Brain microvascular endothelial cell (primary cell): ENCODE results near the gene MYO1B.

ENCODE experiments used
- DNase-seq: peaks from one replicate; pipeline ENCODE4 v3.0.0-alpha.2; 2020
- H3K27ac ChIP-seq: fragments of 250-450 bp; sonication (Bioruptor Pico); 2 replicates; pipeline ENCODE4 v1.5.1; 2020; ENCODE audit warnings: mild to moderate bottlenecking, moderate library complexity
- H3K27me3 ChIP-seq: fragments of 250-450 bp; sonication (Bioruptor Pico); replicated peaks from 2 replicates; pipeline ENCODE4 v1.5.1; 2020; ENCODE audit warnings: mild to moderate bottlenecking
- H3K36me3 ChIP-seq: fragments of 250-450 bp; sonication (Bioruptor Pico); replicated peaks from 2 replicates; pipeline ENCODE4 v1.5.1; 2020; ENCODE audit warnings: mild to moderate bottlenecking
- H3K4me3 ChIP-seq: 2 replicates; pipeline ENCODE4 v1.5.1; 2011; ENCODE audit warnings: low read depth, mild to moderate bottlenecking, control low read depth, low read length, moderate library complexity
- CTCF ChIP-seq: IDR thresholded peaks from 2 replicates; pipeline ENCODE4 v1.5.1; 2011; ENCODE audit warnings: low read depth, mild to moderate bottlenecking, moderate library complexity, low read length, control low read depth, inconsistent platforms; ENCODE audit errors: missing control alignments
- in situ Hi-C: cut with HindIII; loops from 2 replicates; pipeline ENCODE4 v1.10.0; 2017; ENCODE audit warnings: low sequenced_read_pairs, low pct_ligation_motif_present

MYO1B gene

GRCh38 chr2:191421950-191422349 is 176.7 kb downstream of the MYO1B start:
- no peaks in the 10 kb centered on the region for H3K27me3 ChIP-seq
- H3K4me3 ChIP-seq, result no peak overlapping the region
- TF ChIP-seq CTCF, result no peak
- in situ Hi-C loops, result no loop called here
- H3K27ac ChIP-seq, result no peak overlapping the region
- DNase-seq, result no peak
- peaks cover 7% of the 10 kb centered on the region for H3K36me3 ChIP-seq

GRCh38 chr2:191427031-191427430 is 181.8 kb downstream of the MYO1B start:
- Histone ChIP-seq H3K27ac (no peak overlapping the region), H3K36me3 (peaks cover 5% of the 10 kb centered on the region), H3K4me3 (no peak overlapping the region), H3K27me3 (no peaks in the 10 kb centered on the region)
- DNase-seq, result no peak
- in situ Hi-C loops, result no loop called here
- TF ChIP-seq CTCF, result no peak

- no peak for DNase-seq
- in situ Hi-C loops, result no loop called here
- TF ChIP-seq CTCF, result no peak
Observed at GRCh38 chr2:191428141-191428540, 182.9 kb downstream of the MYO1B start.

GRCh38 chr2:191430476-191430875 is 185.3 kb downstream of the MYO1B start:
- in situ Hi-C loops, result no loop called here
- no peak overlapping the region for H3K27ac ChIP-seq
- no peak overlapping the region for H3K4me3 ChIP-seq
- DNase-seq, result no peak
- no peaks in the 10 kb centered on the region for H3K27me3 ChIP-seq
- peaks cover 3% of the 10 kb centered on the region for H3K36me3 ChIP-seq
- TF ChIP-seq CTCF, result no peak

More at GRCh38 chr2:191428141-191428540, 182.9 kb downstream of the MYO1B start:
- Histone ChIP-seq H3K4me3 (no peak overlapping the region), H3K27me3 (no peaks in the 10 kb centered on the region), H3K36me3 (peaks cover 5% of the 10 kb centered on the region), H3K27ac (no peak overlapping the region)

- Histone ChIP-seq H3K36me3 (no peaks in the 10 kb centered on the region), H3K27ac (no peak overlapping the region), H3K27me3 (no peaks in the 10 kb centered on the region), H3K4me3 (no peak overlapping the region)
- no peak for TF ChIP-seq CTCF
- in situ Hi-C loops, result no loop called here
- peak; percentile 18 for DNase-seq
Observed at GRCh38 chr2:191432121-191432520, 186.9 kb downstream of the MYO1B start.

GRCh38 chr2:191434072-191434471 is 188.9 kb downstream of the MYO1B start:
- H3K36me3 ChIP-seq, result no peaks in the 10 kb centered on the region
- no peak for DNase-seq
- H3K4me3 ChIP-seq, result no peak overlapping the region
- in situ Hi-C loops, result no loop called here
- no peak overlapping the region for H3K27ac ChIP-seq
- H3K27me3 ChIP-seq, result no peaks in the 10 kb centered on the region
- no peak for TF ChIP-seq CTCF
